Tongue (tissue), 3 donors: ENCODE results near the gene KIZ. TPM values are rescaled to one million over a fixed set of nuclear protein-coding genes. Genes with fewer than 3 reads are reported as not detected.

Source experiments
- DNase-seq: peaks from one replicate; pipeline ENCODE4 v3.0.0-alpha.2; 2015
- small RNA-seq: library from RNA; depleted of rRNA; stranded (forward); fragments of <200 nt; gene quantifications from one replicate; pipeline ENCODE3, GENCODE V24; 2014; ENCODE audit warnings: low replicate concordance
- total RNA-seq: library from RNA; depleted of rRNA; stranded (reverse); fragments of >200 nt; gene quantifications from one replicate; pipeline ENCODE4 v1.2.3, GENCODE V29; 2014

Gene KIZ
- total RNA-seq, 1 donor from 2014 or later = 19.0 TPM

GRCh38 chr20:21269772-21270171, 143.9 kb downstream of the KIZ start:
- DNase-seq = no peak

GRCh38 chr20:21270806-21271205, 144.9 kb downstream of the KIZ start:
- no peak for DNase-seq

GRCh38 chr20:21272279-21272678, 146.4 kb downstream of the KIZ start:
- no peak for DNase-seq

GRCh38 chr20:21272679-21273078, 146.8 kb downstream of the KIZ start:
- no peak for DNase-seq

GRCh38 chr20:21273755-21274386, 148.0 kb downstream of the KIZ start:
- no peak for DNase-seq

- DNase-seq = no peak
These were observed 152.9 kb downstream of the KIZ start for GRCh38 chr20:21278829-21279228.

GRCh38 chr20:21279706-21280521, 154.0 kb downstream of the KIZ start:
- DNase-seq = no peak

- no peak for DNase-seq
These were observed 154.7 kb downstream of the KIZ start for GRCh38 chr20:21280522-21281016.

- no peak for DNase-seq
These were observed 160.9 kb downstream of the KIZ start for GRCh38 chr20:21286775-21287174.

- no peak for DNase-seq
These were observed 162.9 kb downstream of the KIZ start for GRCh38 chr20:21288587-21289370.

GRCh38 chr20:21289651-21290050, 163.8 kb downstream of the KIZ start:
- no peak for DNase-seq

GRCh38 chr20:21291026-21291425, 165.1 kb downstream of the KIZ start:
- DNase-seq = no peak

GRCh38 chr20:21294755-21295154, 168.9 kb downstream of the KIZ start:
- DNase-seq = no peak

Small RNAs within 50 kb of the gene (small RNA-seq; reads per million reads assigned to genes)
- not detected for gene RNA5SP477

Other genes with a start within 250 kb of the KIZ start
- not detected for gene LINC00237, start 19.7 kb upstream of the KIZ start, total RNA-seq
- gene XRN2, start 177.2 kb downstream of the KIZ start, total RNA-seq = 56.1 TPM